ENCODE results near the gene UVSSA.

UVSSA gene

DNA sequence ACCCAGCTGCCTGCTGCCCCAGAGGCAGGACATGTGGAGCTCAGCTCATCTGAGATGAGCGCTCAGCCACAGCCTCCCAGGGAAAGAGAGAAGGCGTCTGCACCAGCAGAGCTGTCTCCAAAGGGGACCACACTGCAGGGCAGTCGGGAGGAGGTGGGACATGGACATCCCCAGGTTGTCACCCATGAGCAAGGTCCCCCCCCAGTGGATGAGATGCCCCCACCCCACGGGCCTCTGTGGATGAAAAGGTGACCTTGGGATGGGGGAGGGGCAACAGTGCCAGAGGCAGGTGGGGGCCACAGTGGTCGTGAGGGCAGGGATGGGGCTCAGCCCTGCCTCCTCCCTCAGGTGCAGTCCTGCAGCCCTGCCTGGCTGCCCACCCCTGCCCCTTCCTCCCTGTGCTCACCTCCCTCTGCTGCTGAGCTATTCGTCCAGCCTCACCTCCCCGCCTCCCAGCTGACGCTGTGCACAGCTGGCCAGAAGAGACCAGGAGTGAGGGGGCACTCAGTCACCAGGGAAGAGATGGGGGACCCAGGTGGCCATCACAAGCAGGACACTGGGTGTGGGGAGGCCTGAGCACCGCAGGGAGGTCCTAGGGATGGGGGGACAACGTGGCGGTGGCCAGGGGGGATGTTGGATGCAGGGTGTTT is 49.9 kb downstream of the UVSSA start:
- TF ChIP-seq CTCF (IDR thresholded peaks at IDR 0.05; ENCODE audit: low read length, missing control alignments): no peak
- no peak overlapping the region for H3K4me3 ChIP-seq (replicated peaks; ENCODE audit: low read depth, low read length)
- no peak for DNase-seq (ENCODE audit: low read depth)

DNA sequence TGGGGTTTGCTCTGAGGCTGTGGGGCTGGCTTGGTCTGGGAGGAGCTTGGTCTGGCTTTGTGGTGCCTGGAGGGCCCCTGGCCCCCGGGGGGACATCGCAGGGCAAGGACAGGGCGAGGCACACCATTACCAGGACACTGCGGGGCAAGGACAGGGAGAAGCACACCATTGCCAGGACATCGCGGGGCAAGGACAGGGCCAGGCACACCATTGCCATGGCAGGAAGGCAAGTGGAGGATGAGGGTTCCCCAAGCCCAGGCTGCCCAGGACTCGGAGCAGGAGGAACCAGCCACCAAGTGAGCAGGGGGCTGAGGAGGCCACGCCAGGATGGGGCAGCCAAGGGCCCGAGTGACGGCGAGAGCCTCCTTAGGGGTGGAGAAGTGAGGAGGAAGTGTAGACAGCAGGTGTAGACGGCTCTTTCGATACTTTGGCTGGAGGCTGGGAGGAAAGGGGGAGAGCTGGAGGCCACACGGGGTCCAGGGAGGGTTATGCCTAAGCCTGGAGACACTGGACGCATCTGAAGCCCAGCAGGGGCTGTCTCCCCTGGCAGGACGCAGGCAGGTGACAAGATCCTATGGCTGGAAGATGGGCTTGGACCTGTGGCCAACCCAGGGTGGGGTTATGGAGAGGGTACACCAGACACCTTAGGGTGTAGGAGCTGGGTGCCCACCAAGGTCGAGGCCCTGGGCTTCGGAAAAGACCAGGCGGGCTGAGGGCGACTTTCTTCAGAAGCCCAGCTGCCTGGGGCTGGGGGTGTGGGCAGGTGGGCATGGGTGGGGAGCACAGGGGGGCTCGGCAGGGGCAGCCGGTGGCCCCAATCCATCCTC is 51.9 kb downstream of the UVSSA start:
- no peak for DNase-seq (ENCODE audit: low read depth)

DNA sequence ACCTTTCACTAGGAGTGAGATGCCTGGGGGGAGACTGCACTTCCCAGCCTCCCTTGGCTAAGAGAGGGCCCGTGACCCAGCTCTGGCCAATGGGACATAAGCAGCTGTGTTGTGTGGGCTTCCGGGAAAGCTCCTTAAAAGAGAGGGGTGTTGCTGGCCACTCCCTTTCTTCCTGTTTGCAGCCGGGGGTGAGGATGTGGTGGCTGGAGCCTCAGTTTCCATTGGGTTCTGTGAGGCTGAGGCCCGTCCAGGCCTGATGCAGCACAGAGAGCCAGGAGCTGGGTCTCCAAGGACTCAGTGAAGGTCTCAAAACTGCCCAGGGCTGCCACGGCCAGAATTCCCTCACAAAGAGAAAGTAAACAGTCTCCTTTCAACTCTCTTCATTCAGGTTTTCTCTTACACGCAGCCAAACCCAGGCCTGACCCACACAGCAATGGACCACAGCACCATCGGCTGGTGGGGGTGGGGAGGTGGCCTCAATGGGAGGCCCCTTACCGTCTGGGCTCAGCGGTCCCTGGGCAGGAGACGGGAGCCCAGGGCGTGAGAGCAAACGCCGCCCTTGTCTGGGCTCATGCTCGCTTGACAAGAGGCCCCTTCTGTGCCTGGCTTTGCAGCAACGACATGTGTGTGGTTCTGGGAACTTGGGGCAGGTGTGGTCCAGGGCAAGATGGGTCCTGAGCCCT is 52.6 kb downstream of the UVSSA start:
- H3K4me3 ChIP-seq (replicated peaks; ENCODE audit: low read depth, low read length): no peak overlapping the region
- TF ChIP-seq CTCF (IDR thresholded peaks at IDR 0.05; ENCODE audit: low read length, missing control alignments): no peak
- no peak for DNase-seq (ENCODE audit: low read depth)

More for the DNA sequence above, 51.9 kb downstream of the UVSSA start:
- H3K4me3 ChIP-seq (replicated peaks; ENCODE audit: low read depth, low read length): no peak overlapping the region
- no peak for TF ChIP-seq CTCF (IDR thresholded peaks at IDR 0.05; ENCODE audit: low read length, missing control alignments)

GRCh38 chr4:1400191-1400805 is 53.3 kb downstream of the UVSSA start:
- TF ChIP-seq CTCF (IDR thresholded peaks at IDR 0.05; ENCODE audit: low read length, missing control alignments): no peak
- no peak overlapping the region for H3K4me3 ChIP-seq (replicated peaks; ENCODE audit: low read depth, low read length)

GRCh38 chr4:1400831-1401408 is 53.9 kb downstream of the UVSSA start:
- no peak overlapping the region for H3K4me3 ChIP-seq (replicated peaks; ENCODE audit: low read depth, low read length)
- no peak for DNase-seq (ENCODE audit: low read depth)
- TF ChIP-seq CTCF (IDR thresholded peaks at IDR 0.05; ENCODE audit: low read length, missing control alignments): no peak

More at GRCh38 chr4:1400191-1400805, 53.3 kb downstream of the UVSSA start:
- no peak for DNase-seq (ENCODE audit: low read depth)

GRCh38 chr4:1401409-1402020 is 54.5 kb downstream of the UVSSA start:
- no peak for DNase-seq (ENCODE audit: low read depth)
- H3K4me3 ChIP-seq (replicated peaks; ENCODE audit: low read depth, low read length): no peak overlapping the region

More at GRCh38 chr4:1401409-1402020, 54.5 kb downstream of the UVSSA start:
- TF ChIP-seq CTCF (IDR thresholded peaks at IDR 0.05; ENCODE audit: low read length, missing control alignments): no peak
